Osteocyte (in vitro differentiated cells): ENCODE results near the gene CTNNBIP1. TPM values are rescaled to one million over a fixed set of nuclear protein-coding genes. Genes with fewer than 3 reads are reported as not detected.

ENCODE experiments used
- DNase-seq: peaks from one replicate; pipeline ENCODE4 v3.0.0; 2021; ENCODE audit warnings: mixed read lengths; ENCODE audit not compliant: unreplicated experiment; ENCODE audit errors: extremely low spot score
- H3K27ac Mint-ChIP-seq: one replicate; pipeline ENCODE4 v1.8.0; 2021; ENCODE audit warnings: mild to moderate bottlenecking, mixed read lengths; ENCODE audit not compliant: unreplicated experiment
- H3K27me3 Mint-ChIP-seq: one replicate; pipeline ENCODE4 v1.8.0; 2021; ENCODE audit warnings: mixed read lengths; ENCODE audit not compliant: unreplicated experiment
- H3K36me3 Mint-ChIP-seq: one replicate; pipeline ENCODE4 v1.8.0; 2021; ENCODE audit warnings: mixed read lengths; ENCODE audit not compliant: unreplicated experiment
- H3K4me1 Mint-ChIP-seq: one replicate; pipeline ENCODE4 v1.8.0; 2021; ENCODE audit warnings: mixed read lengths; ENCODE audit not compliant: unreplicated experiment
- H3K4me3 Mint-ChIP-seq: one replicate; pipeline ENCODE4 v1.8.0; 2021; ENCODE audit warnings: mild to moderate bottlenecking, moderate library complexity, mixed read lengths; ENCODE audit not compliant: unreplicated experiment
- H3K9me3 Mint-ChIP-seq: one replicate; pipeline ENCODE4 v1.8.0; 2021; ENCODE audit warnings: mixed read lengths; ENCODE audit not compliant: unreplicated experiment
- CTCF ChIP-seq: fragments of 200-600 bp; sonication (generic); IDR thresholded peaks from 2 replicates; pipeline ENCODE4 v1.5.0; 2021; ENCODE audit warnings: antibody characterized with exemption, mild to moderate bottlenecking, moderate library complexity
- total RNA-seq: library from RNA; stranded (reverse); gene quantifications from 2 replicates; pipeline ENCODE4 v1.2.1, GENCODE V29; 2021

CTNNBIP1 gene
- total RNA-seq, 1 donor from 2014 or later = 27.6 TPM

GRCh38 chr1:9822897-9823692 lies 87.0 kb downstream of the CTNNBIP1 start:
- H3K27me3 Mint-ChIP-seq = no peaks in the 10 kb centered on the region
- no peaks in the 10 kb centered on the region for H3K36me3 Mint-ChIP-seq
- H3K4me3 Mint-ChIP-seq = peak overlapping the region; percentile 93
- no peak for TF ChIP-seq CTCF
- H3K4me1 Mint-ChIP-seq = peaks cover 48% of the 10 kb centered on the region
- H3K27ac Mint-ChIP-seq = peak overlapping the region; percentile 84
- no peaks in the 10 kb centered on the region for H3K9me3 Mint-ChIP-seq
- DNase-seq = no peak

GRCh38 chr1:9822490-9822889 lies 87.6 kb downstream of the CTNNBIP1 start:
- Mint-ChIP-seq H3K4me3 (peak overlapping the region; percentile 93), H3K36me3 (no peaks in the 10 kb centered on the region), H3K4me1 (peaks cover 50% of the 10 kb centered on the region), H3K9me3 (no peaks in the 10 kb centered on the region), H3K27me3 (no peaks in the 10 kb centered on the region), H3K27ac (peak overlapping the region; percentile 84)
- TF ChIP-seq CTCF = no peak
- DNase-seq = no peak

GRCh38 chr1:9821710-9822109 lies 88.4 kb downstream of the CTNNBIP1 start:
- H3K9me3 Mint-ChIP-seq = no peaks in the 10 kb centered on the region
- H3K36me3 Mint-ChIP-seq = no peaks in the 10 kb centered on the region
- H3K27me3 Mint-ChIP-seq = no peaks in the 10 kb centered on the region
- H3K27ac Mint-ChIP-seq = peak overlapping the region; percentile 84
- no peak for DNase-seq
- no peak for TF ChIP-seq CTCF
- H3K4me1 Mint-ChIP-seq = peaks cover 55% of the 10 kb centered on the region
- peak overlapping the region; percentile 93 for H3K4me3 Mint-ChIP-seq

- Mint-ChIP-seq H3K9me3 (no peaks in the 10 kb centered on the region), H3K27me3 (no peaks in the 10 kb centered on the region), H3K4me1 (peaks cover 53% of the 10 kb centered on the region), H3K36me3 (no peaks in the 10 kb centered on the region), H3K4me3 (no peak overlapping the region), H3K27ac (no peak overlapping the region)
- no peak for TF ChIP-seq CTCF
- no peak for DNase-seq
These were observed 89.5 kb downstream of the CTNNBIP1 start for GRCh38 chr1:9820521-9820920.

- Mint-ChIP-seq H3K9me3 (no peaks in the 10 kb centered on the region), H3K4me1 (peaks cover 50% of the 10 kb centered on the region), H3K27ac (no peak overlapping the region), H3K27me3 (no peaks in the 10 kb centered on the region), H3K36me3 (no peaks in the 10 kb centered on the region), H3K4me3 (no peak overlapping the region)
- DNase-seq = no peak
- no peak for TF ChIP-seq CTCF
These were observed 92.3 kb downstream of the CTNNBIP1 start for GRCh38 chr1:9817734-9818133.
